Measurements from ENCODE around the gene STARD7. TPM values are rescaled to one million over a fixed set of nuclear protein-coding genes. Genes with fewer than 3 reads are reported as not detected.
"Not testable (repeated sequence)": the region's sequence is repeated elsewhere in the genome, so short reads cannot be mapped to it uniquely, and the experiment has no call there.

Gene STARD7
- total and polyA plus RNA-seq, 2 donors (not counting 1 experiment from before 2014, with no cell fraction given), result 35.1 to 133 TPM

DNA sequence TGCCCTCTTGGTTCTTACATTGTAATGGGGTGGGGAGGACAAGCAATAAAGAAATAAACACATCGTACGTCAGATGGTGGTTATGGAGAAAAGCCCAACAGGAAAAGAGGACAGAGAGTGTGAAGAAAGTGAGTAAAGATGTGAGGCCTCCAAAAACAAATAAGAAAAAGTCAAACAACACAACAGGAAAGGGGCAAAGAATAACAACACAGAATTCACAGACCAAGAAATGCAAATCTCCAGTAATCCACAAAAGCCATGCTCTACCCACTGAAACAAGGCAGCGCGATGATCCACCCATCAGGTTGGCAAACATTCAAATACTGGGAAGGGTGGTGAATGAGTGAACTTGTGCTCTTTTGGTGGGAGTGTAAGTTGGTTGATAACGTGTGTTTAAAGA lies 46.7 kb downstream of the STARD7 start:
- no peak overlapping the region for H3K9ac ChIP-seq (ENCODE audit: low read length)
- peaks cover 2% of the 10 kb centered on the region for H3K9me3 Mint-ChIP-seq (ENCODE audit: insufficient read depth)
- H3K27me3 ChIP-seq (replicated peaks in 1 of 4; ENCODE audit: control extremely low read depth in 1 of 4, control insufficient read depth in 3 of 4, insufficient read depth in 4 of 4, low read length in 3 of 4), result no peaks in the 10 kb centered on the region
- ATAC-seq (ENCODE audit: low read depth) (no peak), DNase-seq (no peak)
- H3K27ac ChIP-seq (ENCODE audit: low read length in 2 of 2), result no peak overlapping the region
- H3K4me3 Mint-ChIP-seq, result no peak overlapping the region
- no peaks in the 10 kb centered on the region for H3K27me3 Mint-ChIP-seq
- H4K20me1 ChIP-seq (ENCODE audit: control insufficient read depth, insufficient read depth, low read length, poor library complexity, severe bottlenecking), result no peaks in the 10 kb centered on the region
- H3K79me2 ChIP-seq (ENCODE audit: control insufficient read depth, insufficient read depth, low read length), result no peaks in the 10 kb centered on the region
- H3K27ac Mint-ChIP-seq, result peak overlapping the region; percentile 93
- no peaks in the 10 kb centered on the region for H3K36me3 ChIP-seq (replicated peaks in 1 of 2; ENCODE audit: control extremely low read depth in 1 of 2, control insufficient read depth in 1 of 2, extremely low read depth in 1 of 2, insufficient read depth in 2 of 2, low read length in 1 of 2)
- H2AFZ ChIP-seq (ENCODE audit: insufficient read depth, low read depth, low read length, poor library complexity, severe bottlenecking), result no peak overlapping the region
- H3K4me2 ChIP-seq (replicated peaks; ENCODE audit: low read depth, low read length, poor library complexity, severe bottlenecking), result no peak overlapping the region
- TF ChIP-seq CTCF (IDR thresholded peaks at IDR 0.05) (no peak), EZH2 (IDR thresholded peaks at IDR 0.05; ENCODE audit: borderline replicate concordance, insufficient read depth, low read depth, low read length, poor library complexity, severe bottlenecking) (no peak)
- CTCF ChIA-PET, result interaction anchor here (3.0 to 17.6 kb wide), 2 partner anchors 12 to 17 kb away, joined by 35 to 1065 read pairs; partner anchors contain the start of genes ASTL and DUSP2
- WGBS (ENCODE audit: insufficient coverage), result no CpG with 5 or more reads among the region's 5 CpGs
- H3K4me1 ChIP-seq (ENCODE audit: control insufficient read depth in 2 of 2, insufficient read depth in 2 of 2, low read length in 2 of 2), result peaks cover 50 to 69% of the 10 kb centered on the region in 2 donors
- POLR2A ChIA-PET, result interaction anchor here (0.7 kb wide), 1 partner anchor 173 kb away, joined by 5 read pairs; no protein-coding TSS in a partner anchor
- intact Hi-C loops (cut with micrococcal nuclease), result no loop called here
- H3K4me1 Mint-ChIP-seq, result peaks cover 65% of the 10 kb centered on the region
- H3K9me3 ChIP-seq (ENCODE audit: control extremely low read depth in 1 of 3, control insufficient read depth in 2 of 3, insufficient read depth in 1 of 3, low read length in 2 of 3), result peaks cover 0 to 5% (median 0%) of the 10 kb centered on the region in 3 donors
- H3K4me3 ChIP-seq (ENCODE audit: control extremely low read depth in 1 of 5, extremely low read depth in 1 of 5, insufficient read depth in 1 of 5, low read depth in 2 of 5, low read length in 4 of 5), result no peak overlapping the region

- H3K9ac ChIP-seq (ENCODE audit: low read length); H4K20me1 ChIP-seq (ENCODE audit: control insufficient read depth, insufficient read depth, low read length, poor library complexity, severe bottlenecking); ATAC-seq (ENCODE audit: low read depth); H3K9me3 ChIP-seq (ENCODE audit: control extremely low read depth in 1 of 3, control insufficient read depth in 2 of 3, insufficient read depth in 1 of 3, low read length in 2 of 3); H3K27me3 Mint-ChIP-seq; H3K4me3 ChIP-seq (ENCODE audit: control extremely low read depth in 1 of 5, extremely low read depth in 1 of 5, insufficient read depth in 1 of 5, low read depth in 2 of 5, low read length in 4 of 5); H2AFZ ChIP-seq (ENCODE audit: insufficient read depth, low read depth, low read length, poor library complexity, severe bottlenecking); H3K4me3 Mint-ChIP-seq; H3K79me2 ChIP-seq (ENCODE audit: control insufficient read depth, insufficient read depth, low read length); H3K9me3 Mint-ChIP-seq (ENCODE audit: insufficient read depth); H3K27ac ChIP-seq (ENCODE audit: low read length in 2 of 2); H3K27ac Mint-ChIP-seq; H3K27me3 ChIP-seq (replicated peaks in 1 of 4; ENCODE audit: control extremely low read depth in 1 of 4, control insufficient read depth in 3 of 4, insufficient read depth in 4 of 4, low read length in 3 of 4); intact Hi-C loops (cut with micrococcal nuclease); H3K4me2 ChIP-seq (replicated peaks; ENCODE audit: low read depth, low read length, poor library complexity, severe bottlenecking); DNase-seq; H3K36me3 ChIP-seq (replicated peaks in 1 of 2; ENCODE audit: control extremely low read depth in 1 of 2, control insufficient read depth in 1 of 2, extremely low read depth in 1 of 2, insufficient read depth in 2 of 2, low read length in 1 of 2): not testable (repeated sequence)
- H3K4me1 Mint-ChIP-seq, result peaks cover 80% of the 10 kb centered on the region
- CTCF ChIA-PET, result interaction anchor here (1.1 to 4.1 kb wide), 6 partner anchors 13 to 22 kb away, joined by 3 to 36 read pairs (median 4); partner anchors contain the start of gene ASTL
- peaks cover 66 to 82% of the 10 kb centered on the region in 2 donors for H3K4me1 ChIP-seq (ENCODE audit: control insufficient read depth in 2 of 2, insufficient read depth in 2 of 2, low read length in 2 of 2)
- POLR2A ChIA-PET, result interaction anchor here (4.2 kb wide), 1 partner anchor 14 kb away, joined by 47 read pairs; the partner anchor contains the start of gene DUSP2
- WGBS (ENCODE audit: insufficient coverage), result 100% methylated on average over 2 of the region's 5 CpGs
Observed at GRCh38 chr2:96160366-96160765, 48.3 kb downstream of the STARD7 start.

Measured in B cell (primary cell).